T-helper 2 cell (primary cell): ENCODE data around the gene SFXN1.
"Not testable (repeated sequence)": the region's sequence is repeated elsewhere in the genome, so short reads cannot be mapped to it uniquely, and the experiment has no call there.

Experiments
- DNase-seq, 5 experiments: peaks; one replicate each; pipeline versions ENCODE4 v3.0.0 to v3.0.0-alpha.2; 2012 to 2022

The SFXN1 gene

GRCh38 chr5:175494264-175495183 is 16.2 kb downstream of the SFXN1 start:
- no peak for DNase-seq

DNA sequence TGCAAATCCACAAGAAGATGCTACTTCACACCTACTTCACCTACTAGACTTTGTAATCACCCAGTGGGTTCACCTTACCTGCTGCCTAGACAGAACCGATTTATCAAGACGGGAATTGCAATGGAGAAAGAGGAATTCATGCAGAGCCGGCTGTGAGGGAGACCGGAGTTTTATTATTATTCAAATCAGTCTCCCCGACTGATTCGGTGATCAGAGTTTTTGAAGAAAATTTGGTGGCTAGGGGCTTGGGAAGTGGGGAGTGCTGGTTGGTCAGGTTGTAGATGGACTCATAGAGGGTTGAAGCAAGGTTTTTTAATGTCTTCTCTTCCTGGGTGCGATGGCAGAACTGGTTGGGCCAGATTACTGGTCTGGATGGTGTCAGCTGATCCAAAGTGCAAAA is 23.4 kb downstream of the SFXN1 start:
- DNase-seq = no peak

DNA sequence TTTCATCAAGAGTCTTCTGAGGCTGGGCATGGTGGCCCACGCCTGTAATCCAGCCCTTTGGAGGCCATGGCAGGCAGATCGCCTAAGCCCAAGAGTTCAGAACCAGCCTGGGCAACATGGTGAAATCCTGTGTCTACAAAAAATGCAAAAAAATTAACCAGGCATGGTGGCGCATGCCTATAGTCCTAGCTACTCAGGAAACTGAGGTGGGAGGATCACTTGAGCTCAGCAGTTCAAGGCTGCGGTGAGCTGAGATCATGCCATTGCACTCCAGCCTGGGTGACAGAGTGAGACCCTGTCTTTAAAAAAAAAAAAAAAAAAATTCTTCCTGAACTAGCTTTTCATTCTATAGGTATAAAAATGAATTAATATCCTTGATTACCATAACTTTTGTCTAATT is 29.3 kb downstream of the SFXN1 start:
- DNase-seq = peak in 4 of 5 experiments; percentile 14 to 72 (median 19)

- DNase-seq = no peak
These were observed 30.5 kb downstream of the SFXN1 start for GRCh38 chr5:175508896-175509295.

DNA sequence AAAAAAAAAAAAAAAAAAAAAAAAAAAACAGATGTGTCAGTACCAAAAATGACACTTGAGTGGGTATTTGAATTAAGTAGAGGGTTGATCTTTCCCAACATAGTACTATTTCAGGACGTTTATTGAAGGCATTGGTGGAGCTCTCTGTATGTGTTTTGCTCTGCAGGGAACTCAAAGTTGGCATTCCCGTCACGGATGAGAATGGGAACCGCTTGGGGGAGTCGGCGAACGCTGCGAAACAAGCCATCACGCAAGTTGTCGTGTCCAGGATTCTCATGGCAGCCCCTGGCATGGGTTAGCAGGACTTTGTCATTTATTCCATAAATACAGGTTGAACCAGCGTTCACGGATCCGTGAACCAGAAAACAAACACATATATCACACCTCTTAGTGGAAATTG is 34.9 kb downstream of the SFXN1 start:
- no peak for DNase-seq

- DNase-seq = no peak
These were observed 35.4 kb downstream of the SFXN1 start for GRCh38 chr5:175513726-175514125.

- DNase-seq = no peak
These were observed 38.8 kb downstream of the SFXN1 start for GRCh38 chr5:175516933-175517823.

GRCh38 chr5:175517824-175518450 is 39.6 kb downstream of the SFXN1 start:
- peak in 3 of 5 experiments; percentile 19 to 80 (median 76) for DNase-seq

DNA sequence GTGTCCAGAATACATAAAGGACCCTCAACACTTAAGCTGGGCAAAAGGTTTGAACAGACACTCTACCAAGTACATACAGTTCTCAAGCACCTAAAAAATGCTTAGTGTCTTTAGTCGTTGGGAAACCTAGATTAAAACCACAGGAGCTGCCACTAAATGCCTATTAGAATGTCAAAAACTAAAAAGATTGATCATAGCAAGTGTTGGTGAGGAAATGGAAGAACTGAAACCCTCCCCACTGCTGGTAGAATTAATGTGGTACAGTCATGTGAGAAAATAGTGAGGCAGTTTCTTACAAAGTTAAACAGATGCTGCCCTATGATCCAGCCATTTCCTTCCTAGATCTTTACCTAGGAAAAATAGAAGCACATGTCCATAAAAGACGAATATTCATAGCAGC is 40.6 kb downstream of the SFXN1 start:
- DNase-seq = no peak

DNA sequence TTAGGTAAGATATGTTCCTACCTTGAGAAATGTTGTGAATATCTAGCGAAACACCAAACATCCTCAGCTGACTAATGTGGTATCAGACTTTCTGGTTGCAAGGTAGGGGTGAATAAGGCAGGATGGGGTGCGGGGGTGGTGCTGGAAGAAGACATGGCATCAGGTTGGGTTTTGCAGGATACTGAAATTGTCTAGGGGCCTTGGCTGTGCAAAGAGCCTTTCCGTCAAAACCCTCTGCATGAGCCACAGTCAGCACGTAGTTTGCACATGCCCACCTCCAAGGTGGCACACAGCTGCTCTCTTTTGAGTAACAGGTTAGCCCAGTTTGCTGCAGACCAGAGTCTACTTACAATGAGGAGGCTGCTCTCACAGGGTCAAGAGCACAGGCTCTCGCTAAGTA is 42.0 kb downstream of the SFXN1 start:
- DNase-seq = peak in 2 of 5 experiments; percentile 33 to 78

- DNase-seq = no peak
These were observed 42.5 kb downstream of the SFXN1 start for GRCh38 chr5:175520873-175521272.

- DNase-seq = peak in 2 of 5 experiments; percentile 53 to 92
These were observed 43.0 kb downstream of the SFXN1 start for GRCh38 chr5:175521313-175521833.

- no peak for DNase-seq
These were observed 44.9 kb downstream of the SFXN1 start for GRCh38 chr5:175523292-175523691.

- DNase-seq = no peak
These were observed 45.9 kb downstream of the SFXN1 start for GRCh38 chr5:175524211-175524610.

DNA sequence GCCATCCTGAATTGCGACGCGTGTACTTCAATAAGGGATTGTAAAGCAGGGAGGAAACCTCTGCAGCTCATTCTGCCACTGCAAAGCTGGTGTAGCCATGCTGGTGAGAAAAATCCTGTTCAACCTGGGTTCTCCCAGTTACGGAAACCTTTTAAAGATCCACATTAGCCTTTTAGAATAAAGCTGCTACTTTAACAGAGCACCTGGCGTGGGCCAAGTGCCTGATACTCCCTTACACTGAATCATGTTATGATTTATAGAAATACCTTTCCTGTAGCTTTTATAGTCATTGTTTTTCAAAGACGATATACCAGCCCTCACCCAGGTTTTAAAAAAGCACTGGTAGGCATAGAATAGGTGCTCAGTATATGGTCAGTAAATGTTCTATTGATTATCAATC is 48.3 kb downstream of the SFXN1 start:
- no peak for DNase-seq

GRCh38 chr5:175531361-175531760 is 53.0 kb downstream of the SFXN1 start:
- no peak for DNase-seq

GRCh38 chr5:175534070-175534932 is 55.9 kb downstream of the SFXN1 start:
- peak; percentile 63 to 87 (median 71) for DNase-seq

DNA sequence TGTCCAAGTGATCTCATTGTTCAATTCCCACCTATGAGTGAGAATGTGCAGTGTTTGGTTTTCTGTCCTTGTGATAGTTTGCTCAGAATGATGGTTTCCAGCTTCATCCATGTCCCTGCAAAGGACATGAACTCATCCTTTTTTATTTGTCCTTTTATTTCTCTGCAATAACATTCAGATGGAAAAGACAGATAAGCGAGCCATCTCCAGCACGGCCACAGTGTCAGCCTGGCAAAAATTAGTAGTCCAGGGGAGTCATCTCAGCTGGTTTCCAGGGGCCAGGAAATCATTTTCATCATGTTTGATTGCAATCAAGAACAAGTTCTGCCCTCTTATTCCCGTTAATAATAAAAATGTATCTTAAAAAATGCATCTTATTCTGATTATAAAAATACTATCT is 57.0 kb downstream of the SFXN1 start:
- not testable (repeated sequence) for DNase-seq

DNA sequence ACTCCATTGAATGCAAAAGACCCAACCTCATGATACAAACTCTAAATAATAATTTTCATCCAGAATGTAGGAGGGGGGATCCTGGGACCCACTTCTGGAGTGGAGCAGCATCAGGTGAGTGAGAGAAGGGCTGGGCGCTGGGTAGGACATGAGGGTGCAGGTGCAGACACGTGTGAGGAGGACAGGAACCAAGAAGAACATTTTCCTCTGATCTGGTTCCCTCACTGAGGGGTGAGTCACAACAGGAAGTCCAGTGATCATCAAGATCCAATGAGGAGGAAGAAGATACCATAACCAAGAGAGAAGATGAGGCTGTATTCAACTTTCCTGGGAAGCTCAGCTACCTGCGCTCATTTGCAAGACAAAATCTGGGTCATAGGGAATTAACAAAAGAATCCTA is 57.4 kb downstream of the SFXN1 start:
- DNase-seq = no peak

DNA sequence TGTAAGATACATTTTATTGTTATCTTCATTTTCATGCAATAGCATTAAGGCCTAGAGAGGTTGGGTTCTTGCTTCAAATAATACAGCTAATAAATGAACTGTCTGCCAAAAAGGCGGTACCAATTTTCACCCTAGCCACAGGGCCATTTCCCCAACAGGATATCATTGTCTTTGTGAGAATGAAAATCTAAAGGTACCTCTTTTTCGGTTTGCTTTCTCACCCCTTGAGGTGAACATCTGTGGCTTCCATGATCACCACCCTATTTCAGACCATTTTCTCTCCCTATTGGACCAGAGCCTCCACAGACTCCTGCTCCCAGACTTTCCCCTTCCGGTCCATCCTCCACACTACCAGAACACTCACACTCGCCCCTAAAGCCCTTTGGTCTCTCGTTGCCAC is 60.2 kb downstream of the SFXN1 start:
- DNase-seq = no peak

DNA sequence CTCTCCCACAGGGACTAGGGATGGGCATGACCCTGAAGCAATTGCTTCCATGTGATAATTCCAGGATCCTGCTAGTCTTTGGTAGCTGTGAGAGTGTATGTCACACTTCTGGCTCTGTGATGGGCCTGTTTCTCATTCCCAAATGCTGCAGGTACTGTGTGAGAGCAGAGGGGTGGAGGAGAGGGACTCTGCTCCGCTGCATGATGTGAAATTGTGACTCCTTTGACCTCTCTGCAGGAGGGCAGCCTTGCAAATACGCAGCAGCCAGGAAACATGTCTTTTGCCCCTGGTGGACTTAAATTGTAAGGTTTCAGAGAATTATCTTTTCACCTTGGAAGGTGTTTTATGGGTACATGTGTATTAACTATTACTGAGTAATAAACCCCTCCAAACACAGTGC is 61.6 kb downstream of the SFXN1 start:
- no peak for DNase-seq

DNA sequence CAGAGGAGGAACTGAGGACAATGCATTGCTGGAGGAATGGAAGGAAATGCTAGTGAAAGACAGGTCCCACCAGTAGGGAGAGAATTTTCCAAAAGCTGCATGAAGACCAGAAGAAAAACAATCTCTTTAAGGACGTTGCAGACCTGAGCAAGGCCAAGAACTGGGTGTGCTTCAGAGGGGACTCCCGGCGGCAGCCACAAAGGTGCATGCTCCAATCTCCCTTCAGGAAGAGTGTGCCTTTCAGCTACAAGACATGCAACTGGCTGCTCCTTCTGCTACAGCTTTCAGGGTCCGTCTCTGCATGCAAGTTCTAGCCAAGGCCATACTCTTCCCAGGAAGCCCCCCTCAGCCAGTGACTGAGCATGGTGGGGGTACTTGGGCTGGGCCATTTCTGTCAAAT is 62.9 kb downstream of the SFXN1 start:
- DNase-seq = no peak
